GM21367 (cell line): ENCODE data around the gene SHISAL1.

Experiments
- ATAC-seq: cut with Tn5 transposase; IDR thresholded peaks from one replicate; pipeline ENCODE4 v1.9.1; 2021; ENCODE audit not compliant: unreplicated experiment

The SHISAL1 gene

GRCh38 chr22:44197271-44197670 is 115.5 kb downstream of the SHISAL1 start:
- ATAC-seq, result no peak

- no peak for ATAC-seq
Measured at GRCh38 chr22:44196731-44197131, 116.0 kb downstream of the SHISAL1 start.

GRCh38 chr22:44196241-44196640 is 116.5 kb downstream of the SHISAL1 start:
- ATAC-seq, result no peak

GRCh38 chr22:44195189-44195871 is 117.4 kb downstream of the SHISAL1 start:
- no peak for ATAC-seq

- no peak for ATAC-seq
Measured at GRCh38 chr22:44194569-44194968, 118.2 kb downstream of the SHISAL1 start.
